ENCODE results near the gene POLR2A.

The POLR2A gene

DNA sequence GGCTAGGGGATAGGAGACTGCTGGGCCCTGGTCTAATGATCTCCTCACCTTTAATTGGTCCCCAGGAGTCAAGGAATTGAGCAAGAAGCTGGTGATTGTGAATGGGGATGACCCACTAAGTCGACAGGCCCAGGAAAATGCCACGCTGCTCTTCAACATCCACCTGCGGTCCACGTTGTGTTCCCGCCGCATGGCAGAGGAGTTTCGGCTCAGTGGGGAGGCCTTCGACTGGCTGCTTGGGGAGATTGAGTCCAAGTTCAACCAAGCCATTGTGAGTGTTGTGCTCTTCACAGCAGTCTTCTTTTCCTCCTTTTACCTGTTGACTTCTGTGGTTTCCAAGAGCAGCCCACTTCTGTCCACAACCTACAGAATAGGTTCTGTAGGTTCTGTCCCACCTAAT is 19.4 kb downstream of the POLR2A start:
- no peak for DNase-seq (ENCODE audit: low read depth, low spot score)
- in situ Hi-C loops (cut with HindIII; ENCODE audit: low sequenced_read_pairs), result no loop called here

DNA sequence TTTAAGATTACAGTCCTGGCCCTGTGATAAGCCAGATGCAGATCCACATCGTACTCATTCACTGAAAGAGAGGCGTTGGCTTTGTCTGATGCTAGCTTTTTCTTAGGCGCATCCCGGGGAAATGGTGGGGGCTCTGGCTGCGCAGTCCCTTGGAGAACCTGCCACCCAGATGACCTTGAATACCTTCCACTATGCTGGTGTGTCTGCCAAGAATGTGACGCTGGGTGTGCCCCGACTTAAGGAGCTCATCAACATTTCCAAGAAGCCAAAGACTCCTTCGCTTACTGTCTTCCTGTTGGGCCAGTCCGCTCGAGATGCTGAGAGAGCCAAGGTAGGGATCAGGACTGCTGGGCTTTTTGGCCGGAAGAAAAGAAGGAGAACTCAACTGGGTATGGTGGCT is 24.0 kb downstream of the POLR2A start:
- no peak for DNase-seq (ENCODE audit: low read depth, low spot score)
- in situ Hi-C loops (cut with HindIII; ENCODE audit: low sequenced_read_pairs), result no loop called here
- TF ChIP-seq, protein P1, sequence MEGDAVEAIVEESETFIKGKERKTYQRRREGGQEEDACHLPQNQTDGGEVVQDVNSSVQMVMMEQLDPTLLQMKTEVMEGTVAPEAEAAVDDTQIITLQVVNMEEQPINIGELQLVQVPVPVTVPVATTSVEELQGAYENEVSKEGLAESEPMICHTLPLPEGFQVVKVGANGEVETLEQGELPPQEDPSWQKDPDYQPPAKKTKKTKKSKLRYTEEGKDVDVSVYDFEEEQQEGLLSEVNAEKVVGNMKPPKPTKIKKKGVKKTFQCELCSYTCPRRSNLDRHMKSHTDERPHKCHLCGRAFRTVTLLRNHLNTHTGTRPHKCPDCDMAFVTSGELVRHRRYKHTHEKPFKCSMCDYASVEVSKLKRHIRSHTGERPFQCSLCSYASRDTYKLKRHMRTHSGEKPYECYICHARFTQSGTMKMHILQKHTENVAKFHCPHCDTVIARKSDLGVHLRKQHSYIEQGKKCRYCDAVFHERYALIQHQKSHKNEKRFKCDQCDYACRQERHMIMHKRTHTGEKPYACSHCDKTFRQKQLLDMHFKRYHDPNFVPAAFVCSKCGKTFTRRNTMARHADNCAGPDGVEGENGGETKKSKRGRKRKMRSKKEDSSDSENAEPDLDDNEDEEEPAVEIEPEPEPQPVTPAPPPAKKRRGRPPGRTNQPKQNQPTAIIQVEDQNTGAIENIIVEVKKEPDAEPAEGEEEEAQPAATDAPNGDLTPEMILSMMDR (IDR thresholded peaks at IDR 0.05; ENCODE audit: low read depth, low read length), result no peak
- no peak overlapping the region for H3K4me3 ChIP-seq (ENCODE audit: low read depth, low read length)

More for the DNA sequence above, 19.4 kb downstream of the POLR2A start:
- TF ChIP-seq, protein P1 (IDR thresholded peaks at IDR 0.05; ENCODE audit: low read depth, low read length), result no peak
- no peak overlapping the region for H3K4me3 ChIP-seq (ENCODE audit: low read depth, low read length)

DNA sequence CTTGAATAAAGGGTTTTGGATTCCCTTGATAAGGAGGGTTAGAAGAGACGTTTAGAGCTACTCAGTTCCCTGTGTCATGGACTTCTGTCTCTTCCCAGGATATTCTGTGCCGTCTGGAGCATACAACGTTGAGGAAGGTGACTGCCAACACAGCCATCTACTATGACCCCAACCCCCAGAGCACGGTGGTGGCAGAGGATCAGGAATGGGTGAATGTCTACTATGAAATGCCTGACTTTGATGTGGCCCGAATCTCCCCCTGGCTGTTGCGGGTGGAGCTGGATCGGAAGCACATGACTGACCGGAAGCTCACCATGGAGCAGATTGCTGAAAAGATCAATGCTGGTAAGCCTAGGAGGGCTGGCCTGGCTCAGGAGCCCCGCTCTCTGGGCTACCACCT is 24.7 kb downstream of the POLR2A start:
- H3K4me3 ChIP-seq (ENCODE audit: low read depth, low read length), result no peak overlapping the region
- TF ChIP-seq, protein P1 (IDR thresholded peaks at IDR 0.05; ENCODE audit: low read depth, low read length), result no peak
- no peak for DNase-seq (ENCODE audit: low read depth, low spot score)
- in situ Hi-C loops (cut with HindIII; ENCODE audit: low sequenced_read_pairs), result no loop called here

DNA sequence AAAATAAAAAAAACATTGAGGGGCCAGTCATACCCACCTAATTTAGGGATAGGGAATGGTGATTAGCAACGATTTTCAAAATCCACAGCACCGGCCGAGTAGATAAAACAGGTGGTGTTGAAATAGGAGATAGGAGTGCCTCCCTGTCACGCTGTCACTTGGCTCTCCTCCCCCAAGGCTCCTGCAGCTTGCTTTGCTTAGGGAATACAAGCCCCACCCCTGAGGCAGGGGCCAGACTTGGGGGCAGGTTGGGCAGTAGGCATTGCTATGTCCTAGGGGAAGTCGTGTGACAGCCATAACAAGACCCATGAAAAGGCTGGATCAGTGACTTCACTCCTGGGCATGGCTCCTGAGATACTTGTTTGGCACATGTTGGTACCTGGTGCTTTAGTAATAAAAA is 25.8 kb downstream of the POLR2A start:
- no peak for DNase-seq (ENCODE audit: low read depth, low spot score)
- TF ChIP-seq, protein P1 (IDR thresholded peaks at IDR 0.05; ENCODE audit: low read depth, low read length), result no peak
- no peak overlapping the region for H3K4me3 ChIP-seq (ENCODE audit: low read depth, low read length)
- in situ Hi-C loops (cut with HindIII; ENCODE audit: low sequenced_read_pairs), result no loop called here

DNA sequence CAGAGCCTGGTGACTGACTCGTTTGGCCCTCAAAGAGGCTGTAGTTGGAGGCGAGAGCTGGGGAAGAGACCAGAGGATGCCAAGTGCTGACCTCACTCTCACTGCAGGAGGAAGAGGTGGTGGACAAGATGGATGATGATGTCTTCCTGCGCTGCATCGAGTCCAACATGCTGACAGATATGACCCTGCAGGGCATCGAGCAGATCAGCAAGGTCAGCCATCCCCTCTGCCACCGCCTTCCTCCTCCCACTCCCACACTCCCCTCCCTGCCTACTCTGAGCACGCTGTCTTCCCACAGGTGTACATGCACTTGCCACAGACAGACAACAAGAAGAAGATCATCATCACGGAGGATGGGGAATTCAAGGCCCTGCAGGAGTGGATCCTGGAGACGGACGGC is 26.9 kb downstream of the POLR2A start:
- H3K4me3 ChIP-seq (ENCODE audit: low read depth, low read length), result no peak overlapping the region
- in situ Hi-C loops (cut with HindIII; ENCODE audit: low sequenced_read_pairs), result no loop called here
- TF ChIP-seq, protein P1 (IDR thresholded peaks at IDR 0.05; ENCODE audit: low read depth, low read length), result no peak
- DNase-seq (ENCODE audit: low read depth, low spot score), result no peak

DNA sequence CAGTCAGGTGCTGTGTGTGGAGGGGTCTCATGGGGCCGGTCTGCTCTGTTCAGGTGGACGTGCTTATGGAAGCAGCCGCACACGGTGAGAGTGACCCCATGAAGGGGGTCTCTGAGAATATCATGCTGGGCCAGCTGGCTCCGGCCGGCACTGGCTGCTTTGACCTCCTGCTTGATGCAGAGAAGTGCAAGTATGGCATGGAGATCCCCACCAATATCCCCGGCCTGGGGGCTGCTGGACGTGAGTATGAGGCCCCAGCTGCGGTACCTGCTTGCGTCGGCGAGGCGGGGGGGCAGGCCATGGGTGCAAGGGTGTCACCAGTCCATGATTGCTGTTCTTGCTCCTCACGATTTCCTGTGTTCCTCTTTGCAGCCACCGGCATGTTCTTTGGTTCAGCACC is 27.9 kb downstream of the POLR2A start:
- in situ Hi-C loops (cut with HindIII; ENCODE audit: low sequenced_read_pairs), result no loop called here
- TF ChIP-seq, protein P1 (IDR thresholded peaks at IDR 0.05; ENCODE audit: low read depth, low read length), result no peak
- DNase-seq (ENCODE audit: low read depth, low spot score), result no peak
- H3K4me3 ChIP-seq (ENCODE audit: low read depth, low read length), result no peak overlapping the region
